HepG2 (cell line): ENCODE measurements around the gene TERB2. TPM values are rescaled to one million over a fixed set of nuclear protein-coding genes. Genes with fewer than 3 reads are reported as not detected.

Experiments used
- ARID5B ChIP-seq: IDR thresholded peaks from 2 replicates; pipeline ENCODE4 v1.4.0; 2020; ENCODE audit warnings: mild to moderate bottlenecking, missing genetic modification reagents
- DMTF1 ChIP-seq: sonication (generic); formaldehyde crosslinking; IDR thresholded peaks from 2 replicates; pipeline ENCODE4 v1.4.0; 2020; ENCODE audit warnings: mild to moderate bottlenecking, missing genetic modification reagents
- ELF1 ChIP-seq: sonication (generic); formaldehyde crosslinking; IDR thresholded peaks from 2 replicates; pipeline ENCODE4 v1.4.0; 2020; ENCODE audit warnings: missing genetic modification reagents
- HIVEP1 ChIP-seq: sonication (generic); formaldehyde crosslinking; IDR thresholded peaks from 2 replicates; pipeline ENCODE4 v1.4.0; 2020; ENCODE audit warnings: mild to moderate bottlenecking, missing genetic modification reagents
- HOXA5 ChIP-seq: sonication (generic); formaldehyde crosslinking; IDR thresholded peaks from 2 replicates; pipeline ENCODE4 v1.4.0; 2020; ENCODE audit warnings: missing genetic modification reagents
- IKZF1 ChIP-seq: fragments of 450-650 bp; IDR thresholded peaks from 2 replicates; pipeline ENCODE4 v1.7.1; 2016
- IRF1 ChIP-seq: sonication (generic); formaldehyde crosslinking; IDR thresholded peaks from 2 replicates; pipeline ENCODE4 v1.4.0; 2020; ENCODE audit warnings: low read depth, mild to moderate bottlenecking, missing genetic modification reagents
- POLR2AphosphoS2 ChIP-seq: IDR thresholded peaks from 2 replicates; pipeline ENCODE4 v1.6.1; 2011; ENCODE audit warnings: low read depth, low read length, improper control_type of control experiment
- PPARG ChIP-seq: conservative IDR thresholded peaks from 2 replicates; pipeline ENCODE4 v1.6.1; 2016; ENCODE audit warnings: missing biosample characterization, missing genetic modification reagents
- ZBTB49 ChIP-seq: sonication (generic); formaldehyde crosslinking; IDR thresholded peaks from 2 replicates; pipeline ENCODE4 v1.4.0; 2020; ENCODE audit warnings: missing genetic modification reagents, borderline replicate concordance
- ZNF224 ChIP-seq: sonication (generic); formaldehyde crosslinking; IDR thresholded peaks from 2 replicates; pipeline ENCODE4 v1.5.0; 2020; ENCODE audit warnings: mild to moderate bottlenecking, missing genetic modification reagents
- ZNF292 ChIP-seq: sonication (generic); formaldehyde crosslinking; IDR thresholded peaks from 2 replicates; pipeline ENCODE4 v1.8.1; 2022; ENCODE audit warnings: mild to moderate bottlenecking, low read depth, missing genetic modification reagents, borderline replicate concordance
- ZNF496 ChIP-seq: sonication (generic); formaldehyde crosslinking; IDR thresholded peaks from 2 replicates; pipeline ENCODE4 v1.8.1; 2023; ENCODE audit warnings: mild to moderate bottlenecking, moderate library complexity, missing genetic modification reagents; ENCODE audit not compliant: insufficient replicate concordance
- ZNF564 ChIP-seq: sonication (generic); formaldehyde crosslinking; IDR thresholded peaks from 2 replicates; pipeline ENCODE4 v1.8.1; 2023; ENCODE audit warnings: mild to moderate bottlenecking, missing genetic modification reagents
- ZNF607 ChIP-seq: sonication (generic); formaldehyde crosslinking; IDR thresholded peaks from 2 replicates; pipeline ENCODE4 v1.5.1; 2020; ENCODE audit warnings: missing genetic modification reagents, mild to moderate bottlenecking, borderline replicate concordance
- ZNF766 ChIP-seq: sonication (generic); formaldehyde crosslinking; IDR thresholded peaks from 2 replicates; pipeline ENCODE4 v1.5.0; 2020; ENCODE audit warnings: missing genetic modification reagents, borderline replicate concordance
- ZNF790 ChIP-seq: sonication (generic); formaldehyde crosslinking; IDR thresholded peaks from 2 replicates; pipeline ENCODE4 v1.8.0; 2022; ENCODE audit warnings: missing genetic modification reagents, mild to moderate bottlenecking, borderline replicate concordance
- polyA plus RNA-seq, 8 experiments: library from polyadenylated mRNA; depleted of rRNA in 3 of 8; stranded (reverse) in 7 of 8; unstranded in 1 of 8; fragments of >200 nt; fragmentation: Illumina TruSeq in 4 of 8; extraction: Trizol in 4 of 8; gene quantifications; 2 replicates each; pipeline versions ENCODE4 v1.2.1 to v1.2.3, GENCODE V29; 2011 to 2016; ENCODE audit warnings: low read depth in 4 of 8, missing spikeins in 1 of 8, mixed read lengths in 1 of 8; ENCODE audit not compliant: insufficient read depth in 1 of 8
- total RNA-seq, 5 experiments: library from RNA; depleted of rRNA; stranded (reverse); fragments of >200 nt; fragmentation: Illumina TruSeq; extraction: Trizol; gene quantifications; 2 replicates each; pipeline ENCODE4 v1.2.3, GENCODE V29; 2016; ENCODE audit warnings: low read depth in 1 of 5
- TF ChIP-seq, protein P1 (sequence below): sonication (generic); formaldehyde crosslinking; IDR thresholded peaks from 2 replicates; pipeline ENCODE4 v1.4.0; 2020; ENCODE audit warnings: missing genetic modification reagents, borderline replicate concordance

The TERB2 gene
- total and polyA plus RNA-seq, 2 of the 13 experiments (the other 11 are each of a cell fraction or from before 2014, with no cell fraction given), result not detected

DNA sequence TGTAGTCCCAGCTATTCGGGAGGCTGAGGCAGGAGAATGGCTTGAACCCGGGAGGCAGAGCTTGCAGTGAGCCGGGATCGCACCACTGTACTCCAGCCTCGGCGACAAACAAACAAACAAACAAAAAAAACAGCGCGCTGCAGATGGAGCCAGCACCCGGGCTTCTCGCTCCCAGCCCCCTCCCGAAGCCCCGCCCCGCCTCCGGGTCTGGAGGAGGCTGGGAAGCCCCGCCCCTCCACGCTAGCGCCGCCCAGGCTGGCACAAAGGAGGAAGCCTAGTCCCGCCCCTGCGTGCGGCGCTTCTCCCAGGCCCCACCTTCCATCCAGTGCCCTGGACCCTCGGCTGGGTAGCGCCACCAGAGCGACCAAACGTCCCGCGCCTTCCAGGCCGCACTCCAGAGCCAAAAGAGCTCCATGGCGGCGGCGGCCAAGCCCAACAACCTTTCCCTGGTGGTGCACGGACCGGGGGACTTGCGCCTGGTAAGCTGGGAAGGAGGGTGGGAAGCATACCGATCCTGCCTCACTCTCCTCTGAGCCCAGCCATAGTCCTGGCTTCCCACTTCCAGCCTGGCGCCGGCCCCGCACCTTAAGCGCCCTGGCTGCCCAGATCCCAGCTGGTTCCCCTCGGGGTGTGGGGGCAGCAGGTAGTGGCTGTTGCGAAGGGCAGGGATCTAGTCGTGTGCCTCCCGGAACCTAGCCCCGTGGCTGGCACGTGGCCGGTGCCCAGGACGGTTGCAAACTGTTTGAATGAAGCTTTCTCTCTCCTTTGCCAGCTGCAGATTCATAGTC lies 66.6 kb downstream of the TERB2 start, which contains the start of gene SORD (continued):
- TF ChIP-seq ZNF766 (CRISPR knock-in tag), result peak; percentile 40; the same call in 1 of the 2 replicates
- no peak for TF ChIP-seq ZNF496 (CRISPR knock-in tag)
- 0 out of 2 replicates have a peak, but pooled peaks have one; percentile 44 for TF ChIP-seq DMTF1 (CRISPR knock-in tag)
- peak; percentile 58; the same call in 1 of the 2 replicates for TF ChIP-seq ZNF292
- 0 out of 2 replicates have a peak, but pooled peaks have one; percentile 25 for TF ChIP-seq ZNF790 (CRISPR knock-in tag)
- TF ChIP-seq IKZF1, result no peak
- TF ChIP-seq HIVEP1 (CRISPR knock-in tag), result peak; percentile 60; the same call in 1 of the 2 replicates
- TF ChIP-seq, protein P1, sequence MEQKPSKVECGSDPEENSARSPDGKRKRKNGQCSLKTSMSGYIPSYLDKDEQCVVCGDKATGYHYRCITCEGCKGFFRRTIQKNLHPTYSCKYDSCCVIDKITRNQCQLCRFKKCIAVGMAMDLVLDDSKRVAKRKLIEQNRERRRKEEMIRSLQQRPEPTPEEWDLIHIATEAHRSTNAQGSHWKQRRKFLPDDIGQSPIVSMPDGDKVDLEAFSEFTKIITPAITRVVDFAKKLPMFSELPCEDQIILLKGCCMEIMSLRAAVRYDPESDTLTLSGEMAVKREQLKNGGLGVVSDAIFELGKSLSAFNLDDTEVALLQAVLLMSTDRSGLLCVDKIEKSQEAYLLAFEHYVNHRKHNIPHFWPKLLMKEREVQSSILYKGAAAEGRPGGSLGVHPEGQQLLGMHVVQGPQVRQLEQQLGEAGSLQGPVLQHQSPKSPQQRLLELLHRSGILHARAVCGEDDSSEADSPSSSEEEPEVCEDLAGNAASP (CRISPR knock-in tag), result no peak
- no peak for TF ChIP-seq HOXA5 (CRISPR knock-in tag)
- no peak for TF ChIP-seq ZBTB49 (CRISPR knock-in tag)
- no peak for TF ChIP-seq POLR2AphosphoS2
- peak; percentile 90 for TF ChIP-seq ZNF607 (CRISPR knock-in tag)
- TF ChIP-seq IRF1, result no peak
- TF ChIP-seq ARID5B (CRISPR knock-in tag), result no peak
- TF ChIP-seq ZNF224 (CRISPR knock-in tag), result peak; percentile 91
- no peak for TF ChIP-seq PPARG
- peak; percentile 41; the same call in 1 of the 2 replicates for TF ChIP-seq ELF1 (CRISPR knock-in tag)
- TF ChIP-seq ZNF564 (CRISPR knock-in tag), result peak; percentile 51; the same call in 1 of the 2 replicates
